ENCODE data around the gene PRR33. TPM values are rescaled to one million over a fixed set of nuclear protein-coding genes. Genes with fewer than 3 reads are reported as not detected.

PRR33 gene
- total RNA-seq, 4 donors from 2014 or later, result not detected

- Histone ChIP-seq H3K36me3 (no peaks in the 10 kb centered on the region), H3K4me3 (peak overlapping the region in 2 of 4 donors; percentile 31 to 40), H3K4me1 (peaks cover 0 to 6% (median 0%) of the 10 kb centered on the region in 4 donors), H3K27ac (replicated peaks in 1 of 4) (no peak overlapping the region), H3K27me3 (no peaks in the 10 kb centered on the region), H3K9me3 (no peaks in the 10 kb centered on the region)
- DNase-seq (ENCODE audit: extremely low spot score), result no peak
- WGBS, result 92% methylated on average over 9 of the region's 19 CpGs
- TF ChIP-seq EP300 (IDR thresholded peaks at IDR 0.05), result no peak
- TF ChIP-seq POLR2A (IDR thresholded peaks at IDR 0.05; ENCODE audit: low read depth), result no peak
- TF ChIP-seq, protein P1, sequence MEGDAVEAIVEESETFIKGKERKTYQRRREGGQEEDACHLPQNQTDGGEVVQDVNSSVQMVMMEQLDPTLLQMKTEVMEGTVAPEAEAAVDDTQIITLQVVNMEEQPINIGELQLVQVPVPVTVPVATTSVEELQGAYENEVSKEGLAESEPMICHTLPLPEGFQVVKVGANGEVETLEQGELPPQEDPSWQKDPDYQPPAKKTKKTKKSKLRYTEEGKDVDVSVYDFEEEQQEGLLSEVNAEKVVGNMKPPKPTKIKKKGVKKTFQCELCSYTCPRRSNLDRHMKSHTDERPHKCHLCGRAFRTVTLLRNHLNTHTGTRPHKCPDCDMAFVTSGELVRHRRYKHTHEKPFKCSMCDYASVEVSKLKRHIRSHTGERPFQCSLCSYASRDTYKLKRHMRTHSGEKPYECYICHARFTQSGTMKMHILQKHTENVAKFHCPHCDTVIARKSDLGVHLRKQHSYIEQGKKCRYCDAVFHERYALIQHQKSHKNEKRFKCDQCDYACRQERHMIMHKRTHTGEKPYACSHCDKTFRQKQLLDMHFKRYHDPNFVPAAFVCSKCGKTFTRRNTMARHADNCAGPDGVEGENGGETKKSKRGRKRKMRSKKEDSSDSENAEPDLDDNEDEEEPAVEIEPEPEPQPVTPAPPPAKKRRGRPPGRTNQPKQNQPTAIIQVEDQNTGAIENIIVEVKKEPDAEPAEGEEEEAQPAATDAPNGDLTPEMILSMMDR (IDR thresholded peaks at IDR 0.05), result no peak
- no peak for TF ChIP-seq POLR2AphosphoS5 (IDR thresholded peaks at IDR 0.05)
- intact Hi-C loops (cut with DNase I), result no loop called here
Measured at GRCh38 chr11:1853376-1854131, 38.1 kb downstream of the PRR33 start.

- no peak for DNase-seq (ENCODE audit: extremely low spot score)
- Histone ChIP-seq H3K4me3 (peak within 1 kb of the TSS in 2 of 4 donors; percentile 31 to 40), H3K36me3 (no peaks in the 10 kb centered on the region), H3K27me3 (no peaks in the 10 kb centered on the region), H3K27ac (replicated peaks in 1 of 4) (no peak within 1 kb of the TSS), H3K4me1 (peaks cover 0 to 6% (median 0%) of the 10 kb centered on the region in 4 donors), H3K9me3 (no peaks in the 10 kb centered on the region)
- intact Hi-C loops (cut with DNase I), result no loop called here
- 78% methylated on average over 7 of the region's 18 CpGs for WGBS
- TF ChIP-seq, protein P1 (IDR thresholded peaks at IDR 0.05), result no peak
- TF ChIP-seq POLR2A (IDR thresholded peaks at IDR 0.05; ENCODE audit: low read depth) (no peak), EP300 (IDR thresholded peaks at IDR 0.05) (no peak), POLR2AphosphoS5 (IDR thresholded peaks at IDR 0.05) (no peak)
Measured at GRCh38 chr11:1852877-1853276, 38.8 kb downstream of the PRR33 start, which contains the start of gene LSP1. LSP1 (plus strand) TSS chr11:1853084; CDS start chr11:1853145, 61 bp downstream.

GRCh38 chr11:1852271-1852876 lies 39.3 kb downstream of the PRR33 start:
- no peak for DNase-seq (ENCODE audit: extremely low spot score)
- Histone ChIP-seq H3K27me3 (no peaks in the 10 kb centered on the region), H3K36me3 (no peaks in the 10 kb centered on the region), H3K4me1 (peaks cover 0 to 6% (median 0%) of the 10 kb centered on the region in 4 donors), H3K4me3 (no peak overlapping the region), H3K9me3 (no peaks in the 10 kb centered on the region), H3K27ac (replicated peaks in 1 of 4) (no peak overlapping the region)
- TF ChIP-seq, protein P1 (IDR thresholded peaks at IDR 0.05), result no peak
- no peak for TF ChIP-seq EP300 (IDR thresholded peaks at IDR 0.05)
- no peak for TF ChIP-seq POLR2AphosphoS5 (IDR thresholded peaks at IDR 0.05)
- no peak for TF ChIP-seq POLR2A (IDR thresholded peaks at IDR 0.05; ENCODE audit: low read depth)
- 85% methylated on average over 13 of the region's 25 CpGs for whole genome bisulfite sequencing
- intact Hi-C loops (cut with DNase I), result no loop called here

DNA sequence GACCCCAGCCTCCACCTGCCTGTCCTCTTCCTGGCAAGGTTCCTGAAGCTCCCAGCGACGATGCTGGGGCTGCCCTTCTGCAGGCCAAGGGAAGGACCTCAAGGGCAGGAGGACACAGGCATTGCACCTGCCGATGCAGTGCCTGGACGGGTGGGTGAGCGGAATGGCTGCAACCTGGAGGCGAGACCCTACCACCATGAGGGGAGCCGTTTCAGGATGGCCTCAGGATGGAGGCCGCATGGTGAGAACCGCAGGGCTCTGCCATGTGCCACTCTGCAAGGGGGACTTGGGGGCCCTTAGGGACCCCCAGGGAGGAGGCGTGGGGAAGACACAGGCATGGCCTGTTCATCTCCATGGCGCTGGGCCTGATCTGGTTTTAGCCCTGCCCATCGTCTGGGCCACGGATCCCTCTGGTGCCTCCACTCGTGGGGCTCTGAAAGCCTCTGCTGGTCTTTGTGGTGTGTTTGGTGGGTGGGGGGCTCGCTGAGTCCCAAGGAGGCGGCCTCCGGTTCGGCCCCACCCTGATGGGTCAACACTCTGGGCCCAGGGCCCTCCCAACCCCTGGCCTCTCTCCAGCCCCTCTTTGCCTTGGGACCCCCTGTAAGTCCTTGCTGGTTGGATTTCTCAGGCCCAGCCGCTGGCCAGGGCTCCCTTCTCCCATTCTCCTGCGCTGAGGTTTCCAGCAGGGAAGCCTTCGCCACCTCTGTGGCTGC lies 40.1 kb downstream of the PRR33 start:
- Histone ChIP-seq H3K27me3 (no peaks in the 10 kb centered on the region), H3K4me1 (peaks cover 0 to 6% (median 0%) of the 10 kb centered on the region in 4 donors), H3K36me3 (no peaks in the 10 kb centered on the region), H3K4me3 (no peak overlapping the region), H3K27ac (replicated peaks in 1 of 4) (no peak overlapping the region), H3K9me3 (no peaks in the 10 kb centered on the region)
- WGBS, result 98% methylated on average over 12 of the region's 21 CpGs
- TF ChIP-seq POLR2AphosphoS5 (IDR thresholded peaks at IDR 0.05) (no peak), POLR2A (IDR thresholded peaks at IDR 0.05; ENCODE audit: low read depth) (no peak), EP300 (IDR thresholded peaks at IDR 0.05) (no peak)
- TF ChIP-seq, protein P1 (IDR thresholded peaks at IDR 0.05), result no peak
- no peak for DNase-seq (ENCODE audit: extremely low spot score)
- intact Hi-C loops (cut with DNase I), result no loop called here

Measured in esophagus muscularis mucosa (tissue), 4 donors.